NCI-H526 treated with DMSO at 0.1 percent for 48 hours (cell line): ENCODE data around the gene ZNF24.

ENCODE experiments used
- DNase-seq: peaks from one replicate; lab custom pipeline; 2025; lab: John Stamatoyannopoulos, UW

ZNF24 gene

GRCh38 chr18:35343936-35344735, at the start of gene ZNF24:
Gene ZNF24 (minus strand): TSS chr18:35344420. CDS start chr18:35340650, 3,770 bp downstream.
- DNase-seq, result peak; percentile 75

GRCh38 chr18:35393716-35394115, 49.5 kb upstream of the ZNF24 start:
- DNase-seq, result no peak

GRCh38 chr18:35392375-35392774, 48.2 kb upstream of the ZNF24 start:
- no peak for DNase-seq

GRCh38 chr18:35390951-35391700, 46.9 kb upstream of the ZNF24 start:
- DNase-seq, result no peak

GRCh38 chr18:35389095-35389618, 44.9 kb upstream of the ZNF24 start:
- no peak for DNase-seq

- DNase-seq, result no peak
Measured at GRCh38 chr18:35387152-35387571, 42.9 kb upstream of the ZNF24 start.

GRCh38 chr18:35386600-35387100, 42.4 kb upstream of the ZNF24 start:
- peak; percentile 69 for DNase-seq

GRCh38 chr18:35383136-35383535, 38.9 kb upstream of the ZNF24 start:
- DNase-seq, result no peak

- DNase-seq, result no peak
Measured at GRCh38 chr18:35379421-35379820, 35.2 kb upstream of the ZNF24 start.

GRCh38 chr18:35378574-35378896, 34.3 kb upstream of the ZNF24 start:
- no peak for DNase-seq

GRCh38 chr18:35377875-35378573, 33.8 kb upstream of the ZNF24 start:
- no peak for DNase-seq

GRCh38 chr18:35376742-35377695, 32.8 kb upstream of the ZNF24 start, which contains the start of gene ZNF396:
Gene ZNF396 (minus strand): TSS chr18:35377337. CDS start chr18:35374292, 3,045 bp downstream.
- peak; percentile 13 for DNase-seq

GRCh38 chr18:35376393-35376741, 32.1 kb upstream of the ZNF24 start:
- DNase-seq, result no peak

- DNase-seq, result no peak
Measured at GRCh38 chr18:35374708-35375107, 30.5 kb upstream of the ZNF24 start.

- DNase-seq, result no peak
Measured at GRCh38 chr18:35371412-35372195, 27.4 kb upstream of the ZNF24 start.

- DNase-seq, result no peak
Measured at GRCh38 chr18:35369126-35369525, 24.9 kb upstream of the ZNF24 start.

- DNase-seq, result no peak
Measured at GRCh38 chr18:35368595-35368994, 24.4 kb upstream of the ZNF24 start.

- DNase-seq, result no peak
Measured at GRCh38 chr18:35362531-35362930, 18.3 kb upstream of the ZNF24 start.

- no peak for DNase-seq
Measured at GRCh38 chr18:35361570-35362321, 17.5 kb upstream of the ZNF24 start.
